Measurements from ENCODE around the gene TNPO3. TPM values are rescaled to one million over a fixed set of nuclear protein-coding genes. Genes with fewer than 3 reads are reported as not detected.
A peak's percentile ranks its signal among the peaks of the same experiment; 100 is the strongest.

Gene TNPO3
- total and polyA plus RNA-seq, 10 of the 15 experiments (the other 5 are each of a cell fraction or from before 2014, with no cell fraction given): 17.6 to 91.8 (median 65.9) TPM

- RAD21 ChIA-PET (ENCODE audit: unreplicated experiment): interaction anchor here (0.8 to 4.1 kb wide), 11 partner anchors 9 to 254 kb away, joined by 3 to 34 read pairs (median 4); no protein-coding TSS in a partner anchor
- ATAC-seq: no peak
These were observed 100.8 kb downstream of the TNPO3 start for GRCh38 chr7:128954150-128954549.

More at GRCh38 chr7:128954150-128954549, 100.8 kb downstream of the TNPO3 start:
- Histone ChIP-seq H3K9ac (ENCODE audit: control insufficient read depth, insufficient read depth, low read length) (no peak overlapping the region), H3K27ac (ENCODE audit: control insufficient read depth, insufficient read depth) (peak overlapping the region; percentile 14), H3K4me1 (ENCODE audit: control insufficient read depth, insufficient read depth, low read length) (peaks cover 18% of the 10 kb centered on the region), H2AFZ (ENCODE audit: control insufficient read depth, low read depth, low read length) (no peak overlapping the region), H3K36me3 (ENCODE audit: control insufficient read depth in 2 of 2, insufficient read depth in 2 of 2, low read length in 1 of 2) (peaks cover 18 to 52% of the 10 kb centered on the region in 2 experiments), H4K20me1 (ENCODE audit: control insufficient read depth, insufficient read depth) (no peaks in the 10 kb centered on the region), H3K9me3 (replicated peaks; ENCODE audit: control insufficient read depth, insufficient read depth, low read length) (no peaks in the 10 kb centered on the region), H3K4me2 (ENCODE audit: control insufficient read depth, insufficient read depth) (no peak overlapping the region), H3K79me2 (ENCODE audit: control insufficient read depth, insufficient read depth, low read length) (no peaks in the 10 kb centered on the region), H3K4me3 (no peak overlapping the region), H3K27me3 (replicated peaks in 1 of 2; ENCODE audit: control insufficient read depth in 2 of 2, insufficient read depth in 2 of 2, low read length in 1 of 2) (no peaks in the 10 kb centered on the region)
- ChIA-PET CTCF (interaction anchor here (0.7 to 3.9 kb wide), 9 partner anchors 9 to 255 kb away, joined by 3 to 23 read pairs (median 4); no protein-coding TSS in a partner anchor), SMC1A (ENCODE audit: uncharacterized antibody, unreplicated experiment) (interaction anchor here (0.8 to 5.0 kb wide), 12 partner anchors 10 to 136 kb away, joined by 3 to 37 read pairs (median 5); partner anchors contain the start of genes KCP and TNPO3), POLR2A (interaction anchor here (0.6 to 10.3 kb wide), 4 partner anchors 9 to 327 kb away, joined by 4 to 107 read pairs (median 13); no protein-coding TSS in a partner anchor)
- intact Hi-C loops (cut with micrococcal nuclease; ENCODE audit: unreplicated experiment) (no loop called here), in situ Hi-C loops (cut with MboI) (no loop called here)
- BruUV-seq (replicated peaks): no TSS peak
- 75% methylated on average over 2 of the region's 2 CpGs for WGBS (ENCODE audit: insufficient coverage, insufficient replicate concordance, low lambda C conversion rate, missing lambda C conversion rate)
- DNase-seq (ENCODE audit: low read depth, low spot score) (no peak), FAIRE-seq (no peak)
- TF ChIP-seq ASH2L (IDR thresholded peaks at IDR 0.05; ENCODE audit: borderline replicate concordance, low read depth) (no peak), RELA (IDR thresholded peaks at IDR 0.05; ENCODE audit: borderline replicate concordance, partially characterized antibody) (no peak), MYC (IDR thresholded peaks at IDR 0.05; ENCODE audit: insufficient read depth, insufficient read length, insufficient replicate concordance, low read length, severe bottlenecking) (no peak), STAT1 (conservative IDR thresholded peaks at IDR 0.05) (no peak), GATAD2B (conservative IDR thresholded peaks at IDR 0.05; ENCODE audit: low read depth) (no peak), RFX5 (IDR thresholded peaks at IDR 0.05; ENCODE audit: low read depth, low read length) (no peak), POU2F2 (IDR thresholded peaks at IDR 0.05; ENCODE audit: borderline replicate concordance, low read depth, low read length) (no peak), IKZF2 (IDR thresholded peaks at IDR 0.05) (no peak), CREM (IDR thresholded peaks at IDR 0.05; ENCODE audit: low read depth) (no peak), JUND (IDR thresholded peaks at IDR 0.05; ENCODE audit: low read depth, low read length) (no peak), ZBTB11 (CRISPR knock-in tag; IDR thresholded peaks at IDR 0.05) (no peak), NFYA (IDR thresholded peaks at IDR 0.05; ENCODE audit: borderline replicate concordance, low read depth, low read length) (no peak), ESRRA (IDR thresholded peaks at IDR 0.05; ENCODE audit: low read length) (no peak), EGR1 (IDR thresholded peaks at IDR 0.05; ENCODE audit: borderline replicate concordance in 1 of 2, low read depth in 2 of 2, low read length in 2 of 2) (no peak), ZNF217 (IDR thresholded peaks at IDR 0.05) (no peak), PKNOX1 (IDR thresholded peaks at IDR 0.05) (no peak)
